ENCODE results near the gene SPRN. TPM values are rescaled to one million over a fixed set of nuclear protein-coding genes. Genes with fewer than 3 reads are reported as not detected.
A peak's percentile ranks its signal among the peaks of the same experiment; 100 is the strongest.

Gene SPRN
- total RNA-seq, 2 experiments from 2014 or later: not detected

- DNase-seq (no peak), ATAC-seq (no peak)
- POLR2A ChIA-PET: interaction anchor here (1.0 to 1.6 kb wide), 2 partner anchors 12 to 14 kb away, joined by 3 to 9 read pairs; no protein-coding TSS in a partner anchor
- intact Hi-C loops (cut with micrococcal nuclease): no loop called here
- Mint-ChIP-seq H3K4me3 (no peak overlapping the region), H3K36me3 (ENCODE audit: low read depth) (no peaks in the 10 kb centered on the region), H3K9me3 (no peaks in the 10 kb centered on the region), H3K27ac (no peak overlapping the region), H3K27me3 (no peaks in the 10 kb centered on the region), H3K4me1 (ENCODE audit: low read depth) (peaks cover 10% of the 10 kb centered on the region)
- CTCF ChIA-PET: interaction anchor here (1.0 to 1.4 kb wide), 2 partner anchors 15 to 47 kb away, joined by 3 to 4 read pairs; no protein-coding TSS in a partner anchor
- no peak for TF ChIP-seq CTCF (IDR thresholded peaks at IDR 0.05)
Measured at GRCh38 chr10:133375357-133376115, 48.9 kb downstream of the SPRN start.

- ATAC-seq (peak; percentile 99), DNase-seq (peak; percentile 96)
- CTCF ChIA-PET: interaction anchor here (0.8 to 1.2 kb wide), 3 partner anchors 12 to 44 kb away, joined by 3 to 5 read pairs (median 3); no protein-coding TSS in a partner anchor
- Mint-ChIP-seq H3K27ac (peak within 1 kb of the TSS; percentile 77), H3K9me3 (no peaks in the 10 kb centered on the region), H3K4me1 (ENCODE audit: low read depth) (peaks cover 11% of the 10 kb centered on the region), H3K27me3 (no peaks in the 10 kb centered on the region), H3K36me3 (ENCODE audit: low read depth) (peaks cover 5% of the 10 kb centered on the region), H3K4me3 (peak within 1 kb of the TSS; percentile 78)
- no peak for TF ChIP-seq CTCF (IDR thresholded peaks at IDR 0.05)
- intact Hi-C loops (cut with micrococcal nuclease): no loop called here
- POLR2A ChIA-PET: interaction anchor here (1.3 to 1.5 kb wide), 2 partner anchors 12 to 16 kb away, joined by 8 to 10 read pairs; no protein-coding TSS in a partner anchor
Measured at GRCh38 chr10:133373174-133374090, 51.0 kb downstream of the SPRN start, which contains the start of gene ECHS1. TSS of gene ECHS1 (minus strand) at chr10:133373354. CDS start at chr10:133373333, 21 bp downstream.

GRCh38 chr10:133372507-133372906, 51.9 kb downstream of the SPRN start:
- no peak for TF ChIP-seq CTCF (IDR thresholded peaks at IDR 0.05)
- ChIA-PET CTCF (interaction anchor here (0.8 to 1.2 kb wide), 3 partner anchors 11 to 44 kb away, joined by 3 to 5 read pairs (median 3); no protein-coding TSS in a partner anchor), POLR2A (interaction anchor here (1.3 to 1.5 kb wide), 2 partner anchors 11 to 17 kb away, joined by 8 to 10 read pairs; no protein-coding TSS in a partner anchor)
- peak overlapping the region; percentile 64 for H3K4me3 Mint-ChIP-seq
- no peak for ATAC-seq
- no peak for DNase-seq
- intact Hi-C loops (cut with micrococcal nuclease): no loop called here
- no peak overlapping the region for H3K27ac Mint-ChIP-seq
- peaks cover 5% of the 10 kb centered on the region for H3K36me3 Mint-ChIP-seq (ENCODE audit: low read depth)
- H3K27me3 Mint-ChIP-seq: no peaks in the 10 kb centered on the region
- H3K9me3 Mint-ChIP-seq: no peaks in the 10 kb centered on the region
- peaks cover 11% of the 10 kb centered on the region for H3K4me1 Mint-ChIP-seq (ENCODE audit: low read depth)

Small RNAs within 50 kb of the gene (microRNA-seq; reads per million reads assigned to microRNA genes)
- gene MIR3944 (ENCODE audit: borderline microRNAs expressed, borderline replicate concordance): 1.2 reads per million

Other genes starting within 250 kb of the SPRN start
- gene UTF1, start 194.4 kb downstream of the SPRN start, total RNA-seq: not detected
- gene VENTX, start 186.8 kb downstream of the SPRN start, total RNA-seq: under 1 TPM in 1 of 2 experiments, not detected in 1; 0.09 TPM
- gene ADAM8, start 147.8 kb downstream of the SPRN start, total RNA-seq: 100 to 1,000 TPM; 106 to 115 TPM
- 10 to 100 TPM; 54.1 to 57.5 TPM for gene TUBGCP2, start 115.8 kb downstream of the SPRN start, total RNA-seq
- 10 to 100 TPM; 58.0 to 60.1 TPM for gene ZNF511, start 115.7 kb downstream of the SPRN start, total RNA-seq
- gene CALY, start 87.7 kb downstream of the SPRN start, total RNA-seq: not detected
- not detected for gene PRAP1, start 77.3 kb downstream of the SPRN start, total RNA-seq
- gene FUOM, start 66.6 kb downstream of the SPRN start, total RNA-seq: 10 to 100 TPM; 32.2 to 33.7 TPM
- gene ECHS1, start 51.3 kb downstream of the SPRN start, total RNA-seq: 10 to 100 TPM; 50.7 to 51.4 TPM
- 1 to 10 TPM; 4.2 to 4.6 TPM for gene PAOX, start 45.4 kb downstream of the SPRN start, total RNA-seq
- 10 to 100 TPM; 45.7 to 48.9 TPM for gene MTG1, start 30.5 kb downstream of the SPRN start, total RNA-seq
- gene SCART1, start 29.3 kb upstream of the SPRN start, total RNA-seq: 1 to 10 TPM; 2.8 to 2.9 TPM
- under 1 TPM; 0.43 to 0.87 TPM for gene CYP2E1, start 102.7 kb upstream of the SPRN start, total RNA-seq
- not detected for gene SYCE1, start 141.0 kb upstream of the SPRN start, total RNA-seq
- not detected for gene FRG2B, start 202.2 kb upstream of the SPRN start, total RNA-seq